SW 1271 (cell line): ENCODE measurements around the gene CD44.

ENCODE experiments used
- DNase-seq, 2 experiments: peaks; one replicate each; lab custom pipeline; 2025; lab: John Stamatoyannopoulos, UW

CD44 gene

DNA sequence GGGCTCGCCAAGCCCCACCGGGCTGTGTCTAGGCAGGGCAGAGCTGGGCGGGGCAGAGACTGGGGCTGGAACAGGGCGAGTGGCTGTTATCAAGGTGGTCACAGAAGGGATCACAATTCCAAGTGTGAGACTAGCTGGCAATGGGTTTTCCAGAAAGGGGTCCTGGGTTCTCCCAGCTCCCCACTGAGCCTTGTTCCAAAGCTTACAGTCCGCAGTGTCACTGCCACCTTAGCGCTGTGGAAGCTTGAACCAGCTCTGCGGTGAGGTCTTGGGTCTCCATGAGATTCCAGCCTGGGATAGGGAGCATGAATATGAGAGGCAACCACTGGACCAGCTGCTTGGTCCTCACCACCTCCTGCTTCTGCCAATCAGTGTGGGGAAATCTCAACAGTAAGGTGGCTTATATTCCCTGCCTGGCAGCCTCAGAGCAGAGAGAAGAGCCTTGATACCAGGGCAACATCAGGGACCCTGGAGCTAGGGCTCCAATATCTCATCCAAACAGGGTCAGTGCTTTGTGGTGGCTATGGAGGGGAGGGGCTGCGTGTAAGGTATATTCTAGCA, 831 bp downstream of the CD44 start:
- DNase-seq: peak in 1 of 2 experiments; percentile 51

GRCh38 chr11:35141071-35141470, 2.1 kb downstream of the CD44 start:
- DNase-seq: no peak

DNA sequence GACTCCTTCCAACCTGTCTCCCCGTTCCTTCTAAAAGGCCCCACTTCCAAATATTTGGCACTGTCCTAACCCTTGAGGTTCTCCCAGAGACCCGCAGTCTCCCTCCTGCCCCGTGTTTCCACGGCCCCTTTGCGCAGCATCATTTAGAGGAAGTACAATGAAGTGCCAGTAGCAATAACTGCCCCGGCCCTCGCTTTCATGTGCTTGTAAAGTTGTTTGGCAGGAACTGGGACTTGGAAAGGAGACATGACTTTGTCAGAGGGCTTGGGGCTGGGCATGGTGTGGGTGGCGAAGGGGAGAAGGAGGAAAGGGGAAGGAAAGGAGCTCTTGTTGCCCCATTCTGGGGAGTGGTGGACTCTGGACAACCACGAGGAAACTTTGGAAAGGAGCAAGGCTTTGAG, 2.6 kb downstream of the CD44 start:
- no peak for DNase-seq

- DNase-seq: peak; percentile 58 to 83
These were observed 3.6 kb downstream of the CD44 start for GRCh38 chr11:35142481-35143075.

DNA sequence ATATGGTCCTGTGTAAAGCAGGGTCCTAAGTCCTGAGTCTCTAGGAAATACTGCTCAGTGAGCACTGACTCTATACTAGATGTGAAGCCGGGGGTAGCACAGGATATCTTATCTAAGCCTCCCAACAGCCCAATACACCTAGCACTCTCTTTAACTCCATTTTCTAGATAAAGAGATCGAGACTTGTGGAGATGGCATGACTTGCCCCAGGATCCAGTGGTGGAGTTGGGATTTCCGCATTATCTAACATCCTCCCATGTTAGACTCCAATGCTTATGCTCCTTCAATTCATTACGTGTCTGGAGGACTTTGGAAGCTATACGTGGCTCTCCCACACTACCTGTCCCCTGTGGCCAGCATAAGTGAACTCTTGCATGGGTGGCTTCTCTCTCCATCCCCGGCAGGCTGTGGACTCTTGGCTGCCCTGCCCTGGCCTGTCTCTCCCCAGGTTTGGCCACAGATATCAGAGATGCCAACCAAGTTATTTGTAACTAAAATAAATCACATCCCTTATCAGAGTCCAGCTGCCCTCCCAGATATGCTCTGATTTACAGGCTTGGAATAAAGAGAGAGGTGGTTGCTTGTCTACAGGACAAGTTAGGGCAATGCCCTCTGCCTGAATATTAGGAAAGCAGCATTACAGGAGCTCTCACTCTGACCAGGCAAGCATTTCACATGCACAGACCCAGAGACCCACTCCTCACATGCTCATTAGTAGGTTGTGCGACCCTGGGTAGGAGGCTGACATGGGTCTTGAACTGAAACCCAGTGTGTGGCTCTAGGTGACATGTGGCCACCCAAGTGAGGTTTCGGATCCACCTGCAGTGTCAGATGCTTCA, 4.5 kb downstream of the CD44 start:
- no peak for DNase-seq

GRCh38 chr11:35144136-35144741, 5.3 kb downstream of the CD44 start:
- DNase-seq: peak in 1 of 2 experiments; percentile 81

DNA sequence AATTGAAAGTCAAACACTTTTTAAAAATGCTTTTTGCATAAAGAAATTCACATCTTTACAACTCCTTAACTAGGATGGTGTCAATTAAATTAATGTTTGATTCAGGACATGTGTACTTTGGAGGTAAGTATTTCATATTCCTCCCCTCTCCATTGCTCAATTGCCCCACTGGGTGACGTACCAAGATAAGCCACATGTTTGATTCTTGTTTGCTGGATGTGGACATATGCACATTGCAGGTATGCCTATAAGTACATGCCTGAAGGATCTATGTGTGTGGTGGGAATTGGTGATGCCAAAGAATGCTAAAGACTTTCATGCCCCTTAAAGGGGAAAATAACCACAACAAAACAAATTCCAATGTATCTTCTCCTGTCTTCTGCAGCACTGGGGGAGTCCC, 5.8 kb downstream of the CD44 start:
- no peak for DNase-seq

GRCh38 chr11:35145271-35145670, 6.3 kb downstream of the CD44 start:
- DNase-seq: no peak

GRCh38 chr11:35146074-35146521, 7.1 kb downstream of the CD44 start:
- DNase-seq: no peak

- DNase-seq: no peak
These were observed 7.7 kb downstream of the CD44 start for GRCh38 chr11:35146711-35147110.

- DNase-seq: no peak
These were observed 8.3 kb downstream of the CD44 start for GRCh38 chr11:35147235-35147634.

GRCh38 chr11:35148163-35148837, 9.3 kb downstream of the CD44 start:
- no peak for DNase-seq

GRCh38 chr11:35150454-35150853, 11.5 kb downstream of the CD44 start:
- no peak for DNase-seq

DNA sequence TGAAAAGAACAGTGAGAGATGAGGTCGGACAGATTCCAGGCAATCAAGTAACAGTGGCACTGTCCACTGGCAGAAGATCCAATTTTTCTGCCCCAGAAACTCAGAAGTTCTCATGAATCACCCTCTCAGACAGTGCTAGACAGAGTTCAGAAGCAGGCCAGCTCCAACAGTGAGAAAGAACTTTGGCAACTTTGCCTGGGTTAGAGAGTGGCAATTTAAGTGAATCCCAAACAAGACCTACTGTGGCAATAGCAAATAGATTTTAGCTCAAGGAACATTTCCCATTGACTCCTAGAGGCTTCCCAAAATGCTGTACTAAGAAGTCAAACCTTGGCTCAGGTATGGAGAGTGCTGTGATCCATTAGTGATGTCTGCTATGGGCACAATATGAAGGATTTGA, 12.3 kb downstream of the CD44 start:
- no peak for DNase-seq

GRCh38 chr11:35151683-35152280, 12.8 kb downstream of the CD44 start:
- DNase-seq: no peak

GRCh38 chr11:35152575-35152974, 13.6 kb downstream of the CD44 start:
- DNase-seq: no peak

- DNase-seq: no peak
These were observed 14.3 kb downstream of the CD44 start for GRCh38 chr11:35153280-35153679.

GRCh38 chr11:35154952-35155351, 16.0 kb downstream of the CD44 start:
- DNase-seq: no peak

DNA sequence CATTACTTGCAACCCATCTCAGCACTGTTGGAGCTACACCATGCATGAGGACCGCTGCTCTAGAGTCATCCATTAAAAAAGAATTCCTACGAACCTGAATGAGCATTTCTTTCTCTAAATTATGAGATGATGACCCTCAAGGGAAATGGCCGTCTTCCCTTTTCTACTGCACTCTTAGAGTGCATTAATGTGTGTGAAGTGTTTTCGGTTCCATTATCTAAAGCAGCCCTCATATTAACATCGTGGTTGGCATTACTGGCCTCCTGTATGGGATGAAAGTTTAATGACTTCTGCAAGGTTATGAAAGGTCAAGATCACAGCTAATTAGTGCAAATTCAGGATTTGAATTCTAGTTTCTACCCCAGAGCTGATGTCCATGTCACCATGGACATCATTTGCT, 16.7 kb downstream of the CD44 start:
- no peak for DNase-seq

DNA sequence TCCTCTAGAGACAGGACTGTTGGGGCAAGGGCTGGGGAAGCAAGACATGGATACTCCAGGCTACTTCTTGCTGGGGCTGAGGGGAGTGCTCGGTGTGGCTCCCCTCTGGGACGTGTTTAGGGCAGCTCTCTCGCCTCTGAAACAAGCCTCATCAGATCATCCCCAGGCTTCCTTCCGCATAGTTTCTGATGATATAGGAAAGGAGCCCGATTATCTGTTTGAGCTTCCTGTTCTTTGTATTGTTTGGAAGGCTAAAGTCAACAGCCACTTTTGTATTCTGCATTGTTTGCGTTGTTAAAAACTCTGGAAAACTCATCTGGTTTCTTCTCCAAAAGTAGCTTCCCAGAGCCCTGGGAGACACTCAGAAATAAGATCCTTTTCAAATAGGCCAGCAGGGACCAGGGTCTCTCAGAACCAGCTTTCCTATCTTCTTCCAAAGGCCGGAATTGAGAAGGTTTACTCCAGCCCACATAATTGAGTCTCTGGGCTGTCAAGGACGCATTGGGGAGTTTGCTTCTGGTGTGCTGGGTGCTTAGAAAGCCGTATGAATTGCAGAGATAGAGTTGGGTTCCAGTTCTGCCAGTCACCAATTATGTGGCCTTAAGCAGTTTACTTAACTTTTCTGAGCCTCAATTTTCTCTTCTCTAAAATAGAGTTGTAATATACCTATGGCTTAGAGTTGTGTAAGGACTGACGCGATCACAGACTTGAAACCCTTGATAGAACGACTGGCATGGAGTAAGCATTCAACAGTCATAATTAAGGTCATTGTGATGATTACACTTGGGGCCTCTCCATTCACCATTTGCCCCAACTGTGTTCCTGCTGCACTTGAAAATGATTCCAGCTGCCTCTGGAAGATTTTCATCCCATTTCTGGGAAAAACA, 19.1 kb downstream of the CD44 start:
- no peak for DNase-seq
